H9 (cell line): ENCODE measurements around the gene GRB10. TPM values are rescaled to one million over a fixed set of nuclear protein-coding genes. Genes with fewer than 3 reads are reported as not detected.

Source experiments
- DNase-seq: peaks from one replicate; pipeline ENCODE4 v3.0.0-alpha.2; 2017
- H2AFZ ChIP-seq: one replicate; pipeline ENCODE4 v1.6.1; 2013; ENCODE audit warnings: mild to moderate bottlenecking, low read length, control low read depth, moderate library complexity
- H2AK5ac ChIP-seq: 2 replicates; pipeline ENCODE4 v1.6.1; 2013; ENCODE audit warnings: low read length, control low read depth, mixed read lengths; ENCODE audit not compliant: insufficient read length
- H2BK120ac ChIP-seq: one replicate; pipeline ENCODE4 v1.6.1; 2013; ENCODE audit warnings: low read depth, mild to moderate bottlenecking, low read length, control low read depth, inconsistent platforms; ENCODE audit not compliant: poor library complexity, severe bottlenecking
- H2BK12ac ChIP-seq: 2 replicates; pipeline ENCODE4 v1.6.1; 2013; ENCODE audit warnings: low read length, control low read depth, mixed read lengths, low read depth; ENCODE audit not compliant: insufficient read length
- H2BK15ac ChIP-seq: 2 replicates; pipeline ENCODE4 v1.6.1; 2013; ENCODE audit warnings: low read depth, low read length, control low read depth
- H2BK20ac ChIP-seq: one replicate; pipeline ENCODE4 v1.6.1; 2013; ENCODE audit warnings: low read depth, mild to moderate bottlenecking, low read length, control low read depth, inconsistent platforms; ENCODE audit not compliant: poor library complexity, severe bottlenecking
- H2BK5ac ChIP-seq: 2 replicates; pipeline ENCODE4 v1.6.1; 2013; ENCODE audit warnings: low read length, control low read depth, mixed read lengths; ENCODE audit not compliant: insufficient read length
- H3K14ac ChIP-seq: 2 replicates; pipeline ENCODE4 v1.6.1; 2013; ENCODE audit warnings: low read length, control low read depth; ENCODE audit not compliant: insufficient read depth
- H3K18ac ChIP-seq: 2 replicates; pipeline ENCODE4 v1.6.1; 2013; ENCODE audit warnings: low read depth, mild to moderate bottlenecking, mixed read lengths, low read length, control low read depth; ENCODE audit not compliant: insufficient read length
- H3K23ac ChIP-seq: 2 replicates; pipeline ENCODE4 v1.6.1; 2013; ENCODE audit warnings: low read length, control low read depth, mixed read lengths, low read depth; ENCODE audit not compliant: insufficient read length
- H3K23me2 ChIP-seq: 2 replicates; pipeline ENCODE4 v1.6.1; 2013; ENCODE audit warnings: low read depth, mild to moderate bottlenecking, mixed read lengths, low read length, control low read depth; ENCODE audit not compliant: insufficient read length, poor library complexity, severe bottlenecking
- H3K27ac ChIP-seq: 2 replicates; pipeline ENCODE4 v1.5.1; 2013; ENCODE audit warnings: low read length, control low read depth, mixed read lengths, low read depth; ENCODE audit not compliant: insufficient read length
- H3K27me3 ChIP-seq: 2 replicates; pipeline ENCODE4 v1.6.1; 2013; ENCODE audit warnings: low read length, control low read depth, inconsistent platforms; ENCODE audit not compliant: insufficient read depth
- H3K4ac ChIP-seq: 2 replicates; pipeline ENCODE4 v1.6.1; 2013; ENCODE audit warnings: low read depth, mild to moderate bottlenecking, control low read depth, inconsistent platforms, low read length, moderate library complexity
- H3K4me1 ChIP-seq: 2 replicates; pipeline ENCODE4 v1.6.1; 2013; ENCODE audit warnings: low read length, control low read depth, inconsistent platforms; ENCODE audit not compliant: insufficient read depth
- H3K4me2 ChIP-seq: 2 replicates; pipeline ENCODE4 v1.6.1; 2013; ENCODE audit warnings: low read length, control low read depth, mixed read lengths; ENCODE audit not compliant: insufficient read length, insufficient read depth
- H3K56ac ChIP-seq: 2 replicates; pipeline ENCODE4 v1.6.1; 2013; ENCODE audit warnings: low read depth, mild to moderate bottlenecking, mixed read lengths, low read length, control low read depth; ENCODE audit not compliant: insufficient read length
- H3K79me1 ChIP-seq: 2 replicates; pipeline ENCODE4 v1.6.1; 2013; ENCODE audit warnings: low read depth, mild to moderate bottlenecking, moderate library complexity, low read length, control low read depth, inconsistent platforms; ENCODE audit not compliant: insufficient read depth, poor library complexity, severe bottlenecking
- H3K79me2 ChIP-seq: 2 replicates; pipeline ENCODE4 v1.6.1; 2013; ENCODE audit warnings: low read length, control low read depth, inconsistent platforms; ENCODE audit not compliant: insufficient read depth
- H3K9ac ChIP-seq: 2 replicates; pipeline ENCODE4 v1.6.1; 2013; ENCODE audit warnings: low read length, control low read depth, mixed read lengths; ENCODE audit not compliant: insufficient read length; ENCODE audit errors: extremely low read depth
- H3K9me3 ChIP-seq: one replicate; pipeline ENCODE4 v1.6.1; 2013; ENCODE audit warnings: low read depth, low read length, inconsistent platforms; ENCODE audit not compliant: control insufficient read depth
- H3T11ph ChIP-seq: one replicate; pipeline ENCODE4 v1.6.1; 2013; ENCODE audit warnings: mild to moderate bottlenecking, low read length, control low read depth, inconsistent platforms
- H4K20me1 ChIP-seq: one replicate; pipeline ENCODE4 v1.6.1; 2013; ENCODE audit not compliant: control insufficient read depth, insufficient read length, insufficient read depth
- H4K5ac ChIP-seq: 2 replicates; pipeline ENCODE4 v1.6.1; 2013; ENCODE audit warnings: low read depth, mild to moderate bottlenecking, mixed read lengths, low read length, control low read depth; ENCODE audit not compliant: insufficient read length
- H4K8ac ChIP-seq: replicated peaks from 2 replicates; pipeline ENCODE4 v1.6.1; 2013; ENCODE audit warnings: low read length, control low read depth, mixed read lengths, low read depth; ENCODE audit not compliant: insufficient read length
- H4K91ac ChIP-seq: 2 replicates; pipeline ENCODE4 v1.6.1; 2013; ENCODE audit warnings: low read depth, mild to moderate bottlenecking, moderate library complexity, mixed read lengths, low read length, control low read depth; ENCODE audit not compliant: insufficient read length
- H3K27ac Mint-ChIP-seq, 3 experiments: 2 replicates in 2 of 3; 3 replicates in 1 of 3; pipeline ENCODE4 v1.8.0; 2020 to 2021; ENCODE audit warnings: mixed read lengths in 3 of 3, mild to moderate bottlenecking in 1 of 3, moderate library complexity in 1 of 3
- H3K27me3 Mint-ChIP-seq: 2 replicates; pipeline ENCODE4 v1.8.0; 2021; ENCODE audit warnings: low read depth, mild to moderate bottlenecking, moderate library complexity, mixed read lengths
- H3K36me3 Mint-ChIP-seq, 3 experiments: 2 replicates in 2 of 3; 3 replicates in 1 of 3; pipeline ENCODE4 v1.8.0; 2020 to 2021; ENCODE audit warnings: low read depth in 3 of 3, mixed read lengths in 3 of 3; ENCODE audit not compliant: insufficient read depth in 1 of 3
- H3K4me1 Mint-ChIP-seq, 2 experiments: 2 replicates each; pipeline ENCODE4 v1.8.0; 2020; ENCODE audit warnings: mixed read lengths in 2 of 2
- H3K4me3 Mint-ChIP-seq, 2 experiments: 2 replicates in 1 of 2; 3 replicates in 1 of 2; pipeline ENCODE4 v1.8.0; 2020 to 2021; ENCODE audit warnings: mild to moderate bottlenecking in 2 of 2, mixed read lengths in 2 of 2, moderate library complexity in 1 of 2
- H3K9me3 Mint-ChIP-seq, 2 experiments: 2 replicates in 1 of 2; 3 replicates in 1 of 2; pipeline ENCODE4 v1.8.0; 2020; ENCODE audit warnings: mild to moderate bottlenecking in 2 of 2, mixed read lengths in 2 of 2, moderate library complexity in 1 of 2
- WGBS: extraction: QIAGEN DNeasy Blood & Tissue Kit; methylation state at CpG from one replicate; pipeline ENCODE4 v1.1.7; 2013; ENCODE audit warnings: missing lambda C conversion rate, low lambda C conversion rate, mixed read lengths; ENCODE audit not compliant: insufficient read length; ENCODE audit errors: extremely low coverage; 5-methylcytosine and 5-hydroxymethylcytosine counted together
- total RNA-seq: library from RNA; stranded (reverse); gene quantifications from 2 replicates; pipeline ENCODE4 v1.2.1, GENCODE V29; 2021
- TF ChIP-seq, protein P1 (sequence below): fragments of 200-600 bp; sonication (generic); conservative IDR thresholded peaks from 3 replicates; pipeline ENCODE4 v1.8.0; 2021; ENCODE audit warnings: antibody characterized with exemption, mild to moderate bottlenecking

The GRB10 gene
- total RNA-seq, 1 experiment from 2014 or later: 108 TPM

GRCh38 chr7:50690541-50691011 lies 92.1 kb downstream of the GRB10 start:
- H3K27ac Mint-ChIP-seq: no peak overlapping the region
- no CpG with 5 or more reads among the region's 11 CpGs for WGBS
- Histone ChIP-seq H3K4ac (no peak overlapping the region), H2AFZ (no peak overlapping the region), H3K27me3 (no peaks in the 10 kb centered on the region), H3K9me3 (no peaks in the 10 kb centered on the region), H3K23me2 (no peaks in the 10 kb centered on the region), H2BK120ac (no peak overlapping the region), H2BK5ac (no peak overlapping the region), H3K4me2 (no peak overlapping the region), H4K91ac (no peak overlapping the region), H4K8ac (no peak overlapping the region), H3K4me1 (peaks cover 2% of the 10 kb centered on the region; the same call in 1 of the 2 replicates), H3K56ac (no peak overlapping the region), H2BK12ac (no peak overlapping the region), H2BK15ac (no peak overlapping the region), H3K9ac (no peak overlapping the region), H3K27ac (no peak overlapping the region), H3T11ph (no peak overlapping the region), H2AK5ac (no peak overlapping the region), H3K18ac (no peak overlapping the region), H3K23ac (no peak overlapping the region), H4K5ac (no peak overlapping the region), H4K20me1 (no peaks in the 10 kb centered on the region), H2BK20ac (no peak overlapping the region), H3K79me1 (peaks cover 6% of the 10 kb centered on the region), H3K79me2 (0 out of 2 replicates have a peak, but pooled peaks cover 2% of the 10 kb centered on the region), H3K14ac (no peak overlapping the region)
- no peak overlapping the region for H3K4me3 Mint-ChIP-seq
- no peak for DNase-seq
- peaks cover 15 to 24% of the 10 kb centered on the region in 2 experiments for H3K4me1 Mint-ChIP-seq
- H3K27me3 Mint-ChIP-seq: no peaks in the 10 kb centered on the region
- H3K36me3 Mint-ChIP-seq: peaks cover 18 to 41% (median 19%) of the 10 kb centered on the region in 3 experiments; a peak in 6 of 7 replicates
- TF ChIP-seq, protein P1, sequence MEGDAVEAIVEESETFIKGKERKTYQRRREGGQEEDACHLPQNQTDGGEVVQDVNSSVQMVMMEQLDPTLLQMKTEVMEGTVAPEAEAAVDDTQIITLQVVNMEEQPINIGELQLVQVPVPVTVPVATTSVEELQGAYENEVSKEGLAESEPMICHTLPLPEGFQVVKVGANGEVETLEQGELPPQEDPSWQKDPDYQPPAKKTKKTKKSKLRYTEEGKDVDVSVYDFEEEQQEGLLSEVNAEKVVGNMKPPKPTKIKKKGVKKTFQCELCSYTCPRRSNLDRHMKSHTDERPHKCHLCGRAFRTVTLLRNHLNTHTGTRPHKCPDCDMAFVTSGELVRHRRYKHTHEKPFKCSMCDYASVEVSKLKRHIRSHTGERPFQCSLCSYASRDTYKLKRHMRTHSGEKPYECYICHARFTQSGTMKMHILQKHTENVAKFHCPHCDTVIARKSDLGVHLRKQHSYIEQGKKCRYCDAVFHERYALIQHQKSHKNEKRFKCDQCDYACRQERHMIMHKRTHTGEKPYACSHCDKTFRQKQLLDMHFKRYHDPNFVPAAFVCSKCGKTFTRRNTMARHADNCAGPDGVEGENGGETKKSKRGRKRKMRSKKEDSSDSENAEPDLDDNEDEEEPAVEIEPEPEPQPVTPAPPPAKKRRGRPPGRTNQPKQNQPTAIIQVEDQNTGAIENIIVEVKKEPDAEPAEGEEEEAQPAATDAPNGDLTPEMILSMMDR: no peak
- no peaks in the 10 kb centered on the region for H3K9me3 Mint-ChIP-seq
